A549 (cell line): ENCODE measurements around the gene ACTR3. TPM values are rescaled to one million over a fixed set of nuclear protein-coding genes. Genes with fewer than 3 reads are reported as not detected.

Experiments
- ATAC-seq, 2 experiments: fragments of 200-7000 bp in 1 of 2; fragments of >200 bp in 1 of 2; cut with Nextera tagmentation in 1 of 2; cut with Tn5 transposase in 1 of 2; 3 replicates each; pipeline versions ENCODE4 v1.8.0 to v1.9.1; 2018 to 2020; ENCODE audit warnings: mild to moderate bottlenecking in 1 of 2, moderate library complexity in 1 of 2
- CTCF ChIA-PET: fragments of 300-600 bp; sonication (Branson Sonifier 250); formaldehyde crosslinking; extraction: SDS; loops from one replicate; lab custom pipeline; 2021; ENCODE audit warnings: antibody characterized with exemption, inconsistent platforms; lab: Yijun Ruan, JAX
- POLR2A ChIA-PET: fragments of 350-600 bp; formaldehyde crosslinking; extraction: SDS; loops from one replicate; lab custom pipeline; 2021; ENCODE audit warnings: antibody characterized with exemption, inconsistent platforms; lab: Yijun Ruan, JAX
- DNase-seq, 2 experiments: peaks; one replicate each; pipeline versions ENCODE4 v3.0.0 to v3.0.0-alpha.2; 2011 to 2016; ENCODE audit warnings: low read depth in 1 of 2, low spot score in 1 of 2
- FAIRE-seq: peaks from 2 replicates; lab custom pipeline; 2011; peaks lifted over from hg19 to GRCh38; lab: Jason Lieb, UNC
- H3K27ac ChIP-seq, 2 experiments: fragments of >200 bp; sonication (Bioruptor Twin); formaldehyde crosslinking; 3 replicates each; pipeline ENCODE4 v1.5.1; 2016 to 2017
- H3K4me1 ChIP-seq: fragments of >200 bp; sonication (Bioruptor Twin); formaldehyde crosslinking; 3 replicates; pipeline ENCODE4 v1.6.1; 2016
- H3K4me2 ChIP-seq: fragments of >200 bp; sonication (Bioruptor Twin); formaldehyde crosslinking; 3 replicates; pipeline ENCODE4 v1.6.1; 2016
- H3K4me3 ChIP-seq: fragments of >200 bp; sonication (Bioruptor Twin); formaldehyde crosslinking; 3 replicates; pipeline ENCODE4 v1.5.1; 2016
- H3K9me3 ChIP-seq: fragments of >200 bp; sonication (Bioruptor Twin); formaldehyde crosslinking; 3 replicates; pipeline ENCODE4 v1.6.1; 2016
- BCL3 ChIP-seq: fragments of >200 bp; sonication (Bioruptor Twin); formaldehyde crosslinking; IDR thresholded peaks from 3 replicates; pipeline ENCODE4 v1.6.1; 2016
- CBX2 ChIP-seq: fragments of 200-600 bp; sonication (generic); IDR thresholded peaks from 2 replicates; pipeline ENCODE4 v1.6.1; 2016; ENCODE audit warnings: low read depth, mild to moderate bottlenecking, borderline replicate concordance
- CEBPB ChIP-seq, 2 experiments: fragments of >200 bp in 1 of 2; sonication (Bioruptor Twin) in 1 of 2; formaldehyde crosslinking in 1 of 2; IDR thresholded peaks; 2 replicates each; pipeline ENCODE4 v1.6.1; 2012 to 2016
- FOXS1 ChIP-seq: fragments of 250-450 bp; sonication (Bioruptor Pico); IDR thresholded peaks from 2 replicates; pipeline ENCODE4 v1.5.0; 2020; ENCODE audit warnings: mild to moderate bottlenecking, moderate library complexity
- GATA3 ChIP-seq: IDR thresholded peaks from 2 replicates; pipeline ENCODE4 v1.6.1; 2012; ENCODE audit warnings: borderline replicate concordance
- HEYL ChIP-seq: fragments of 250-450 bp; sonication (Bioruptor Pico); IDR thresholded peaks from 2 replicates; pipeline ENCODE4 v1.8.0; 2021; ENCODE audit warnings: mild to moderate bottlenecking, moderate library complexity
- MYC ChIP-seq: IDR thresholded peaks from 2 replicates; pipeline ENCODE4 v1.6.1; 2012; ENCODE audit warnings: mild to moderate bottlenecking, inconsistent platforms, low read length, improper control_type of control experiment, borderline replicate concordance
- NR3C1 ChIP-seq: fragments of >200 bp; sonication (Bioruptor Twin); formaldehyde crosslinking; IDR thresholded peaks from 3 replicates; pipeline ENCODE4 v1.6.1; 2017
- POLR2A ChIP-seq: IDR thresholded peaks from 2 replicates; pipeline ENCODE4 v1.6.1; 2012; ENCODE audit warnings: mild to moderate bottlenecking, low read length
- POLR2AphosphoS2 ChIP-seq: conservative IDR thresholded peaks from 2 replicates; pipeline ENCODE4 v1.6.1; 2012; ENCODE audit warnings: low read length, improper control_type of control experiment, inconsistent platforms
- REST ChIP-seq: fragments of 200-600 bp; sonication (generic); IDR thresholded peaks from 2 replicates; pipeline ENCODE4 v1.6.1; 2016; ENCODE audit warnings: antibody characterized with exemption, mild to moderate bottlenecking, moderate library complexity
- RNF2 ChIP-seq: fragments of 200-600 bp; sonication (generic); IDR thresholded peaks from 2 replicates; pipeline ENCODE4 v1.6.1; 2016; ENCODE audit warnings: low read depth, mild to moderate bottlenecking, antibody characterized with exemption, moderate library complexity, borderline replicate concordance
- SMC3 ChIP-seq: fragments of >200 bp; sonication (Bioruptor Twin); formaldehyde crosslinking; IDR thresholded peaks from 3 replicates; pipeline ENCODE4 v1.6.1; 2018; ENCODE audit warnings: inconsistent platforms
- SREBF2 ChIP-seq: fragments of 450-650 bp; IDR thresholded peaks from 2 replicates; pipeline ENCODE4 v1.6.1; 2014; ENCODE audit warnings: mild to moderate bottlenecking, moderate library complexity
- TFCP2L1 ChIP-seq: fragments of 250-450 bp; sonication (Bioruptor Pico); IDR thresholded peaks from 2 replicates; pipeline ENCODE4 v1.5.0; 2021; ENCODE audit warnings: mild to moderate bottlenecking
- ZFP36 ChIP-seq: fragments of 450-650 bp; IDR thresholded peaks from 2 replicates; pipeline ENCODE4 v1.6.1; 2014; ENCODE audit warnings: borderline replicate concordance; ENCODE audit not compliant: partially characterized antibody
- ZNF302 ChIP-seq: fragments of 250-450 bp; sonication (Bioruptor Pico); IDR thresholded peaks from 2 replicates; pipeline ENCODE4 v1.9.0; 2021; ENCODE audit warnings: inconsistent platforms, mild to moderate bottlenecking, moderate library complexity
- WGBS: methylation state at CpG from one replicate; pipeline ENCODE4 v1.1.6; 2017; ENCODE audit errors: missing lambda C conversion rate; 5-methylcytosine and 5-hydroxymethylcytosine counted together
- polyA plus RNA-seq, 4 experiments: library from polyadenylated mRNA; depleted of rRNA in 3 of 4; stranded (reverse); fragments of >200 nt; fragmentation: RNase III in 1 of 4; extraction: RNeasy Plus Mini Kit Qiagen cat#74134 plus additional on column Dnase treatment in 1 of 4; gene quantifications; 2 replicates in 3 of 4; 3 replicates in 1 of 4; pipeline ENCODE4 v1.2.3, GENCODE V29; 2011 to 2017
- TF ChIP-seq, protein P1 (sequence below): fragments of 250-450 bp; sonication (Bioruptor Pico); IDR thresholded peaks from 2 replicates; pipeline ENCODE4 v1.5.0; 2021; ENCODE audit warnings: mild to moderate bottlenecking, moderate library complexity, borderline replicate concordance
- TF ChIP-seq, protein P2 (sequence below): fragments of 150-350 bp; IDR thresholded peaks from 2 replicates; pipeline ENCODE4 v1.6.1; 2014; ENCODE audit warnings: low read depth, mild to moderate bottlenecking, low read length

Gene ACTR3
- polyA plus RNA-seq, 2 of the 4 experiments (the other 2 are of a cell fraction) = 359 to 412 TPM

GRCh38 chr2:113867571-113867970 lies 22.3 kb upstream of the ACTR3 start:
- TF ChIP-seq HEYL (CRISPR knock-in tag) = no peak
- TF ChIP-seq, protein P1, sequence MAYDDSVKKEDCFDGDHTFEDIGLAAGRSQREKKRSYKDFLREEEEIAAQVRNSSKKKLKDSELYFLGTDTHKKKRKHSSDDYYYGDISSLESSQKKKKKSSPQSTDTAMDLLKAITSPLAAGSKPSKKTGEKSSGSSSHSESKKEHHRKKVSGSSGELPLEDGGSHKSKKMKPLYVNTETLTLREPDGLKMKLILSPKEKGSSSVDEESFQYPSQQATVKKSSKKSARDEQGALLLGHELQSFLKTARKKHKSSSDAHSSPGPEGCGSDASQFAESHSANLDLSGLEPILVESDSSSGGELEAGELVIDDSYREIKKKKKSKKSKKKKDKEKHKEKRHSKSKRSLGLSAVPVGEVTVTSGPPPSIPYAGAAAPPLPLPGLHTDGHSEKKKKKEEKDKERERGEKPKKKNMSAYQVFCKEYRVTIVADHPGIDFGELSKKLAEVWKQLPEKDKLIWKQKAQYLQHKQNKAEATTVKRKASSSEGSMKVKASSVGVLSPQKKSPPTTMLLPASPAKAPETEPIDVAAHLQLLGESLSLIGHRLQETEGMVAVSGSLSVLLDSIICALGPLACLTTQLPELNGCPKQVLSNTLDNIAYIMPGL (CRISPR knock-in tag) = no peak
- TF ChIP-seq NR3C1 = no peak
- no peak for TF ChIP-seq ZFP36
- no peak for TF ChIP-seq ZNF302 (CRISPR knock-in tag)
- no peak for TF ChIP-seq RNF2
- no peak for TF ChIP-seq REST
- TF ChIP-seq SMC3 = no peak
- TF ChIP-seq TFCP2L1 = no peak
- TF ChIP-seq POLR2A = no peak
- no peak for TF ChIP-seq BCL3
- no peak for TF ChIP-seq CEBPB (IDR thresholded peaks at IDR 0.05)
- no peak for TF ChIP-seq GATA3
- FAIRE-seq (no peak), DNase-seq (no peak), ATAC-seq (no peak)
- H3K4me3 ChIP-seq = no peak overlapping the region
- no peaks in the 10 kb centered on the region for H3K9me3 ChIP-seq
- no peak overlapping the region for H3K27ac ChIP-seq
- H3K4me1 ChIP-seq = no peaks in the 10 kb centered on the region
- 72% methylated on average over 4 of the region's 4 CpGs for WGBS
- no peak overlapping the region for H3K4me2 ChIP-seq
- CTCF ChIA-PET = interaction anchor here (1.2 kb wide), 1 partner anchor 10 kb away, joined by 3 read pairs; no protein-coding TSS in a partner anchor
- POLR2A ChIA-PET = no interaction called here

- 80% methylated on average over 1 of the region's 1 CpG for WGBS
- no peak overlapping the region for H3K4me2 ChIP-seq
- CTCF ChIA-PET = no interaction called here
- no peak for TF ChIP-seq SREBF2
- no peak for TF ChIP-seq MYC
- TF ChIP-seq NR3C1 = no peak
- TF ChIP-seq POLR2AphosphoS2 = no peak
- no peak for TF ChIP-seq ZFP36
- TF ChIP-seq, protein P2, sequence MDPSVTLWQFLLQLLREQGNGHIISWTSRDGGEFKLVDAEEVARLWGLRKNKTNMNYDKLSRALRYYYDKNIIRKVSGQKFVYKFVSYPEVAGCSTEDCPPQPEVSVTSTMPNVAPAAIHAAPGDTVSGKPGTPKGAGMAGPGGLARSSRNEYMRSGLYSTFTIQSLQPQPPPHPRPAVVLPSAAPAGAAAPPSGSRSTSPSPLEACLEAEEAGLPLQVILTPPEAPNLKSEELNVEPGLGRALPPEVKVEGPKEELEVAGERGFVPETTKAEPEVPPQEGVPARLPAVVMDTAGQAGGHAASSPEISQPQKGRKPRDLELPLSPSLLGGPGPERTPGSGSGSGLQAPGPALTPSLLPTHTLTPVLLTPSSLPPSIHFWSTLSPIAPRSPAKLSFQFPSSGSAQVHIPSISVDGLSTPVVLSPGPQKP = no peak
- no peak for TF ChIP-seq FOXS1 (CRISPR knock-in tag)
- TF ChIP-seq CBX2 = no peak
- TF ChIP-seq ZNF302 (CRISPR knock-in tag) = no peak
- no peak for TF ChIP-seq RNF2
- TF ChIP-seq, protein P1 (CRISPR knock-in tag) = no peak
- TF ChIP-seq, all 56 proteins: peak for 0
- Histone ChIP-seq H3K27ac (no peak overlapping the region), H3K9me3 (no peaks in the 10 kb centered on the region), H3K4me3 (no peak overlapping the region), H3K4me1 (no peaks in the 10 kb centered on the region)
- POLR2A ChIA-PET = no interaction called here
- no peak for FAIRE-seq
- no peak for ATAC-seq
- no peak for DNase-seq
Observed at GRCh38 chr2:113869253-113869652, 20.6 kb upstream of the ACTR3 start.
